DND-41 (cell line): ENCODE data around the gene ZNF738.

Experiments used
- ATAC-seq: fragments of 200-7000 bp; cut with Tn5 transposase; 3 replicates; pipeline ENCODE4 v1.9.1; 2021; ENCODE audit warnings: low read depth; ENCODE audit not compliant: insufficient read depth
- DNase-seq: peaks from one replicate; pipeline ENCODE4 v3.0.0-alpha.2; 2020
- H2AFZ ChIP-seq: 2 replicates; pipeline ENCODE4 v1.6.0; 2012; ENCODE audit warnings: low read depth, low read length
- H3K27ac ChIP-seq: 2 replicates; pipeline ENCODE4 v1.5.1; 2012; ENCODE audit warnings: low read length, inconsistent platforms
- H3K27me3 ChIP-seq: fragments of 200-600 bp; sonication (generic); 2 replicates; pipeline ENCODE4 v1.6.0; 2012; ENCODE audit warnings: low read length, mild to moderate bottlenecking, inconsistent platforms; ENCODE audit not compliant: insufficient read depth, poor library complexity
- H3K36me3 ChIP-seq: 2 replicates; pipeline ENCODE4 v1.5.1; 2012; ENCODE audit warnings: low read length, inconsistent platforms; ENCODE audit not compliant: insufficient read depth
- H3K4me1 ChIP-seq: 2 replicates; pipeline ENCODE4 v1.5.1; 2012; ENCODE audit warnings: mild to moderate bottlenecking, low read length; ENCODE audit not compliant: insufficient read depth
- H3K4me2 ChIP-seq: 2 replicates; pipeline ENCODE4 v1.6.0; 2012; ENCODE audit warnings: mild to moderate bottlenecking, moderate library complexity, low read length, inconsistent platforms; ENCODE audit not compliant: insufficient read depth
- H3K4me3 ChIP-seq, 2 experiments: fragments of 200-600 bp in 1 of 2; shearing (Covaris generic) in 1 of 2; 2 replicates each; pipeline ENCODE4 v1.5.1; 2012 to 2016; ENCODE audit warnings: inconsistent platforms in 2 of 2, low read length in 2 of 2, mild to moderate bottlenecking in 2 of 2, low read depth in 1 of 2, moderate library complexity in 1 of 2
- H3K79me2 ChIP-seq: 2 replicates; pipeline ENCODE4 v1.6.0; 2012; ENCODE audit warnings: low read length, inconsistent platforms; ENCODE audit not compliant: insufficient read depth
- H3K9ac ChIP-seq: 2 replicates; pipeline ENCODE4 v1.6.0; 2012; ENCODE audit warnings: low read depth, mild to moderate bottlenecking, inconsistent platforms, low read length, moderate library complexity
- H3K9me3 ChIP-seq: 2 replicates; pipeline ENCODE4 v1.5.1; 2012; ENCODE audit warnings: low read length, moderate library complexity, mild to moderate bottlenecking, inconsistent platforms; ENCODE audit not compliant: insufficient read depth, severe bottlenecking
- H4K20me1 ChIP-seq: 2 replicates; pipeline ENCODE4 v1.6.0; 2012; ENCODE audit warnings: low read length; ENCODE audit not compliant: insufficient read depth
- EZH2 ChIP-seq: IDR thresholded peaks from 3 replicates; pipeline ENCODE4 v1.6.1; 2012; ENCODE audit warnings: borderline replicate concordance, low read depth, mild to moderate bottlenecking, moderate library complexity, low read length, inconsistent platforms; ENCODE audit not compliant: severe bottlenecking
- TF ChIP-seq, protein P1 (sequence below): IDR thresholded peaks from 2 replicates; pipeline ENCODE4 v1.5.1; 2012; ENCODE audit warnings: borderline replicate concordance, low read length, moderate library complexity, mild to moderate bottlenecking; ENCODE audit not compliant: poor library complexity, severe bottlenecking; ENCODE audit errors: extremely low read depth

Gene ZNF738

DNA sequence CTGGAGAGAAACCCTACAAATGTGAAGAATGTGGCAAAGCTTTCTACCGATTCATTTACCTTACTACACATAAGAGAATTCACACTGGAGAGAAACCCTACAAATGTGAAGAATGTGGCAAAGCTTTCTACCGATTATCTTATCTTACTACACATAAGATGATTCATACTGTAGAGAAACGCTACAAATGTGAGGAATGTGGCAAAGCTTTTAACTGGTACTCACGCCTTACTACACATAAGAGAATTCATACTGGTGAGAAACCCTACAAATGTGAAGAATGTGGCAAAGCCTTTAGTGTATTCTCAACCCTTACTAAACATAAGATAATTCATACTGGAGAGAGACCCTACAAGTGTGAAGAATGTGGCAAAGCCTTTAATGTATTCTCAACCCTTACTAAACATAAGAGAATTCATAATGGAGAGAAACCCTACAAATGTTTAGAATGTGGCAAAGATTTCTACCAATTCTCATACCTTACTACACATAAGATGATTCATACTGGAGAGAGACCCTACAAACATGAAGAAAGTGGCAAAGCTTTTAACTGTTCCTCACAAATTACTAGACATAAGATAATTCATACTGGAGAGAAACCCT is 25.3 kb downstream of the ZNF738 start:
- Histone ChIP-seq H3K4me3 (no peak overlapping the region), H3K27ac (no peak overlapping the region), H2AFZ (no peak overlapping the region), H3K9ac (no peak overlapping the region), H3K4me1 (no peaks in the 10 kb centered on the region), H3K4me2 (no peak overlapping the region), H3K27me3 (no peaks in the 10 kb centered on the region), H3K36me3 (peaks cover 40% of the 10 kb centered on the region; the same call in 1 of the 2 replicates), H4K20me1 (no peaks in the 10 kb centered on the region), H3K9me3 (peaks cover 78% of the 10 kb centered on the region), H3K79me2 (no peaks in the 10 kb centered on the region)
- no peak for TF ChIP-seq EZH2
- TF ChIP-seq, protein P1, sequence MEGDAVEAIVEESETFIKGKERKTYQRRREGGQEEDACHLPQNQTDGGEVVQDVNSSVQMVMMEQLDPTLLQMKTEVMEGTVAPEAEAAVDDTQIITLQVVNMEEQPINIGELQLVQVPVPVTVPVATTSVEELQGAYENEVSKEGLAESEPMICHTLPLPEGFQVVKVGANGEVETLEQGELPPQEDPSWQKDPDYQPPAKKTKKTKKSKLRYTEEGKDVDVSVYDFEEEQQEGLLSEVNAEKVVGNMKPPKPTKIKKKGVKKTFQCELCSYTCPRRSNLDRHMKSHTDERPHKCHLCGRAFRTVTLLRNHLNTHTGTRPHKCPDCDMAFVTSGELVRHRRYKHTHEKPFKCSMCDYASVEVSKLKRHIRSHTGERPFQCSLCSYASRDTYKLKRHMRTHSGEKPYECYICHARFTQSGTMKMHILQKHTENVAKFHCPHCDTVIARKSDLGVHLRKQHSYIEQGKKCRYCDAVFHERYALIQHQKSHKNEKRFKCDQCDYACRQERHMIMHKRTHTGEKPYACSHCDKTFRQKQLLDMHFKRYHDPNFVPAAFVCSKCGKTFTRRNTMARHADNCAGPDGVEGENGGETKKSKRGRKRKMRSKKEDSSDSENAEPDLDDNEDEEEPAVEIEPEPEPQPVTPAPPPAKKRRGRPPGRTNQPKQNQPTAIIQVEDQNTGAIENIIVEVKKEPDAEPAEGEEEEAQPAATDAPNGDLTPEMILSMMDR: no peak
- DNase-seq (no peak), ATAC-seq (no peak)

DNA sequence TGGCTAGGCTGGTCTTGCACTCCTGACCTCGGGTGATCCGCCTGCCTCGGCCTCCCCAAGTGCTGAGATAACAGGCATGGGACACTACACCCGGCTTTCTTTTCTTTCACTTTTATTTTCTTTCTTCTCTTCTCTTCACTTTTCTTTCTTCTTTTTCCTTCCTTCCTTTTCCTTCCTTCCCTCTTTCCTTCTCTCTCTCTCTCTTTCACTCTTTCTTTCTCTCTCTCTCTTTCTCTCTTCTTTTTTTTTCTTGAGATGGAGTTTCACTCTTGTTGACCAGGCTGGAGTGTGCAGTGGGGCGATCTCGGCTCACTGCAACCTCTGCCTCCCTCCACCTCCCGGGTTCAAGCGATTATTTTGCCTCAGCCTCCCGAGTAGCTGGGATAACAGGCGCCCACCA is 37.3 kb downstream of the ZNF738 start:
- no peak overlapping the region for H3K27ac ChIP-seq
- ATAC-seq: no peak
- peaks cover 2% of the 10 kb centered on the region for H3K9me3 ChIP-seq
- TF ChIP-seq, protein P1: no peak
- no peak for TF ChIP-seq EZH2
- H3K4me1 ChIP-seq: peaks cover 40% of the 10 kb centered on the region
- H3K36me3 ChIP-seq: peaks cover 29% of the 10 kb centered on the region
- H3K79me2 ChIP-seq: peaks cover 42% of the 10 kb centered on the region
- no peaks in the 10 kb centered on the region for H3K27me3 ChIP-seq
- DNase-seq: no peak
- peaks cover 8% of the 10 kb centered on the region; the same call in 1 of the 2 replicates for H4K20me1 ChIP-seq
- peak overlapping the region; percentile 80 for H3K4me2 ChIP-seq
- H3K9ac ChIP-seq: peak overlapping the region; percentile 80; the same call in 1 of the 2 replicates
- peak overlapping the region; percentile 32 for H2AFZ ChIP-seq
- peak overlapping the region in 1 of 2 experiments; percentile 94; a peak in 2 of 4 replicates for H3K4me3 ChIP-seq

DNA sequence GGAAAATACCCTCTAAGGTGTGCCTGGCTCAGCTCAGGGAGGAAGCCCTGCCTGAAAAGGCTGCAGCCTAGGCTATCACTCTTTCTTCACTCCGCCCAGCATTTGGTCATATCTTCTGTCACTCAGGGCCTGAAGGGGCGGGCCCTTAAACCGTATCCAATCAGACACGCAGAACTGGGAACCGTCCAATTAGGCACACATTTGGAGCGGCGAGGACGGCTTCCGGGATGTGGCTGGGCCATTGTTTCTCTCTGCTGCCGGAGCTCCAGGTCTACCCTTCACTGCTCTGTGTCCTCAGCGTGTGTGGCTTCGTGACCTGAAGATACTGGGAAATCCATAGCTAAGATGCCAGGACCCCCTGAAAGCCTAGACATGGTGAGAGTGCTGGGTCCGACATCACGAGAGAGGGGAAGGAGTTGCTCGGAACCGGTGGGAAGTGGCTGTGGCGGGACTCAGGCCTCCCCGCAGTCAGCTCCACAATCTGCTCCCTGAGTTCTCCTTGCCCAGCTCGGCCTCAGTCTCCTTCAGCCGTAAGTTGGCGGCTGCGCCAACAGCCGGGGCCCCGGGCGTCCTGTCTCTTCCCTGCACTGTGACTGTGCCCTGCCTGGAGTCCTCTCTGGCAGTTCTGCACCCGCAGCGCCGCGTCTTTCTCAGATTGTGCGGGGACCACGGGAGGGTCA is 38.2 kb downstream of the ZNF738 start, which contains the start of gene ZNF493:
Gene ZNF493 (plus strand): TSS at position 241 of the 680 bp plus-strand sequence. CDS start 105 bp downstream, at position 346.
- Histone ChIP-seq H3K4me1 (peaks cover 41% of the 10 kb centered on the region), H3K36me3 (peaks cover 32% of the 10 kb centered on the region), H4K20me1 (peaks cover 8% of the 10 kb centered on the region; the same call in 1 of the 2 replicates), H3K27ac (peak within 1 kb of the TSS; percentile 94), H3K9me3 (peaks cover 2% of the 10 kb centered on the region), H3K4me2 (peak within 1 kb of the TSS; percentile 80), H3K4me3 (peak within 1 kb of the TSS; percentile 74 to 94), H3K9ac (peak within 1 kb of the TSS; percentile 80), H3K79me2 (peaks cover 49% of the 10 kb centered on the region), H2AFZ (peak within 1 kb of the TSS; percentile 93), H3K27me3 (no peaks in the 10 kb centered on the region)
- no peak for TF ChIP-seq EZH2
- TF ChIP-seq, protein P1: no peak
- DNase-seq (peak; percentile 97), ATAC-seq (peak; percentile 99)
